NCI-H774 (cell line): Measurements from ENCODE around the gene ZNF649.

Source experiments
- DNase-seq: peaks from one replicate; lab custom pipeline; 2025; lab: John Stamatoyannopoulos, UW

Gene ZNF649

DNA sequence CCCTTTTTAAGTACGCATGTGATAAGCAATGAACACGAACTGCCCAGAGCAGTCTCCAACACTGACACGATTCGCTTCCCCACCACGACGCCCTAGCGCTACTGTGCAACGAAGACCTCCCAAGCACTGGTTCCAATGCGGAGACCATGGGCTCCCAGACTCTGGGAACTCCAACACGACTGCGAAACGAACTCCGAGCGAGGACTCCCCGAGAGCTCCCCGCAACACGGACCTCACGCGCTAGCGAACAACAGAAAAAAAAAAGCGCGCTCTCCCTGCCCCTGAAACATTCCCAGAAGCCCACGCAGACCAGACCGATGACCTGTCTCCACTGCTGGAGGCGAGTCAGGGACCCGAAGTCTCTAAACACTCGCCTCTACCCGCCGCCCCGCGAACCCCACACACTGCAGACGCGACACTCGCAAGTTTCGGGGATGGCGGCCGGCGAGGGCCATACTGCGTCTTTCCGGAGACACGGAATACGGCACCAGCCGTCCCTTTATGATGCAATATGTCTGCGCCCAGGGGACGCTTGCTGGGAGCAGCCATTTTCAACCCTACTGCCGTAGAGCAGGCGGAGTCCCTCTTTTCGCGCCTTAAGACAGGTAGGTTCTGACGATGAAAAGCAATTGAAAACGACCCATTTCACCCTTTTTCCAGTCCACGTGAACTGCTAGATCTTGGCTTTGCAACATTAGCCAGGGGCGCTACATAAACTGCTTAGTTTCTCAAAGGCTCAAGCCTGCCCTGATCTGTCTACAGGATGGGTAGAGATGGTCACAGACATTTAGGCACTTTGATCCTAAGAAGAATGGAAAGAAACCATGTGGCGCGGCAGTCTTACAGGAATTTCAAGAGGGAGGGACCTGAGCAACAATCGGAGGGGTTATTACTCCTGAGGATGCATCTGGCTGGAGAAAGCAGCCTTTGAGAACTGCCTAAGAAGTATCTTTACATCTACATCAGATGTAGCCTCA is 17.0 kb downstream of the ZNF649 start, which contains the start of gene ZNF577:
ZNF577 (minus strand) TSS at position 430 of the 977 bp plus-strand sequence. CDS start 7,569 bp downstream, outside the sequence.
- DNase-seq, result no peak

DNA sequence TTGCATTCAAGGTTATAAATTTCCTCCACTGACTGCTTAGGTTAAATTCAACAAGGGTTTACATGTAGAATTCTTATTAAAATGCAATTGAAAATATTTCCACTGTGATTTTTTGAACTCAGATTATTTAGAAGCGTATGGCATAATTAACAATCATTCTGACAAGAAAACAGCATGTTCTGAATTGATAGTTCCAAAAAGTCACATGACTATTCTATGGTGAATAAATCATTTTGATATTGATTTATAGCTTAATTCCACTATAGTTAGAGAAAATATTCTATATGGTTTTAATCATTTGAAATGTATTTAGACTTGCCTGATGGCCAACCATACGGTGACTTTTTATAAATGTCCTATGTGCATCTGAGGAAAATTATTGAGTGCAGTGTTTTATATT is 20.1 kb downstream of the ZNF649 start:
- no peak for DNase-seq

DNA sequence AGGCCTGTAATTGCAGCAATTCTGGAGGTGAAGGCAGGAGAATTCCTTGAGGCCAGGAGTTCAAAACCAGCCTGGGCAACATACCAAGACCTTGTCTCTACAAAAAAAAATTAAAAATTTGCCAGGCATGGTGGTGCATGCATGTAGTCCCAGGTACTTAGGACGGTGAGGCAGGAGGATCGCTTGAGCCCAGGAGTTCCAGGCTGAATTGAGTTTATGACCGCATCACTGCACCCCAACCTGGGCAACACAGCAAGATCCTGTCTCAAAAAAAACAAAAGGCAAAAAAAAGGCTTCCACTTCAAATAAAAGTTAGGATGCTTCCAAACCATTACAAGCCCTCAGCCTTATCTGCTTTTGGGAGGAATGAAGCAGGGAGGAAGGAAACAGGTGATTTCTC is 22.3 kb downstream of the ZNF649 start:
- DNase-seq, result no peak

DNA sequence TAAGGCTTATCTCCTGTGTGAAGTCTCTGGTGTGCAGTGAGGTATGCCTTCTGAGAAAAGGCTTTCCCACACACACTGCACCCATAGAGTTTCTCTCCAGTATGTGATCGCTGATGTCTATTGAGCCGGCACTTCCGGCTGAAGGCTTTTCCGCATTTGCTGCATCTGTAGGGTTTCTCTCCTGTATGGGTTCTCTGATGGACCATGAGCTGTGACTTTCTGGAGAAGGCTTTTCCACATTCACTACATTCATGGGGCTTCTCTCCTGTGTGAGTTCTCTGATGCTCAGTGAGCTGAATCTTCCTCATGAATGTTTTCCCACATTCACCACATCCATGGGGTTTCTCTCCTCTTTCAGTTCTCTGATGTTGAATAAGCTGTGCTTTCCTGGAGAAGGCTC is 31.7 kb downstream of the ZNF649 start:
- DNase-seq, result no peak

DNA sequence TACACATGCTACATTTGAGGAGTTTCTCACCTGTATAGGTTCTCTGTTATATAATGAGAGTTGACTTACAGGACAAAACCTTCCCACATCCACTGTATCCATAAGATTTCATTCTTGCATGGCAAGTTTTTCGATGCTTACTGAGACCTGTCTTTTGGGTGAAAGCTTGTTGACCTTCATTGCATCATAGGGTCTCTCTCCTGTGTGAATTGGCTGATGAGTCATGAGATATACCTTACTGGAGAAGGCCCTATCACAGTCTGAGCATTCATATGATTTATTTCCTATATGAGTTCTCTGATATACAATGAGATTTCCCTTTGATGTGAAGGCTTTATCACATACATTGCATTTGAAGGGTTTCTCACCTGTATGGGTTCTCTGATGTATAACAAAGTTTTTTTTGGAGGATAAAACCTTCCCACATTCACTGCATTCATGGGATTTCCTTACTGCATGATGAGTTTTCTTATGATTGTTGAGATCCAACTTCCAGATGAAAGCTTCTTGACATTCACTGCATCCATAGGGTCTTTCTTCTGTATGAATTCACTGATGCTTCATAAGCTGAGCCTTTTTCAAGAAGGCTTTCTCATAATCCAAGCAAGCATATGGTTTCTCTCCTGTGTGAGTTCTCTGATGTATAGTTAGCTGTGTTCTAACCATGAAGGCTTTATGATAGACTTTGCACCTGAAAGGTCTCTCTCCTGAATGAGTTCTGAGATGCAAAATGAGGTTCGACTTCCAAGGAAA is 42.8 kb downstream of the ZNF649 start:
- no peak for DNase-seq
